ENCODE measurements around the gene PCSK9. TPM values are rescaled to one million over a fixed set of nuclear protein-coding genes. Genes with fewer than 3 reads are reported as not detected.

PCSK9 gene
- total and polyA plus RNA-seq, 2 experiments from 2014 or later: 77.6 to 327 TPM

- TF ChIP-seq ZNF462 (CRISPR knock-in tag; IDR thresholded peaks at IDR 0.05): no peak
- no peak for TF ChIP-seq EZH2 (IDR thresholded peaks at IDR 0.05; ENCODE audit: low read depth, unreplicated experiment)
- no peak for TF ChIP-seq ZNF114 (CRISPR knock-in tag; IDR thresholded peaks at IDR 0.05)
- TF ChIP-seq ETS1 (IDR thresholded peaks at IDR 0.05): no peak
Measured at GRCh38 chr1:55001311-55001710, 38.0 kb upstream of the PCSK9 start (continued).

- peaks cover 37% of the 10 kb centered on the region for H3K27me3 ChIP-seq (ENCODE audit: insufficient read depth)
- Mint-ChIP-seq H3K36me3 (ENCODE audit: low read depth) (no peaks in the 10 kb centered on the region), H3K4me1 (peaks cover 6% of the 10 kb centered on the region), H3K4me3 (no peak overlapping the region), H3K27ac (no peak overlapping the region), H3K27me3 (ENCODE audit: insufficient read depth, low read depth, poor library complexity) (peaks cover 19% of the 10 kb centered on the region), H3K9me3 (no peaks in the 10 kb centered on the region)
- no peaks in the 10 kb centered on the region for H3F3A ChIP-seq (replicated peaks; ENCODE audit: low read depth)
- no peak overlapping the region for H3K27ac ChIP-seq (ENCODE audit: low read depth)
- no peaks in the 10 kb centered on the region for H3K36me3 ChIP-seq (ENCODE audit: insufficient read depth)
- DNase-seq (ENCODE audit: low spot score) (no peak), ATAC-seq (no peak)
- no peak for TF ChIP-seq ZNF114 (CRISPR knock-in tag; IDR thresholded peaks at IDR 0.05)
- no peak for TF ChIP-seq JUNB (IDR thresholded peaks at IDR 0.05; ENCODE audit: unreplicated experiment)
- TF ChIP-seq EZH2 (IDR thresholded peaks at IDR 0.05; ENCODE audit: low read depth, unreplicated experiment): no peak
- peaks cover 11% of the 10 kb centered on the region for H3K4me1 ChIP-seq (ENCODE audit: insufficient read depth)
- no peaks in the 10 kb centered on the region for H3K79me2 ChIP-seq (replicated peaks; ENCODE audit: insufficient read depth)
- no peaks in the 10 kb centered on the region for H3K9me2 ChIP-seq (ENCODE audit: insufficient read depth)
- no peak overlapping the region for H2AFZ ChIP-seq
- H3K4me2 ChIP-seq: no peak overlapping the region
- no peak overlapping the region for H3K4me3 ChIP-seq
- H4K20me1 ChIP-seq (replicated peaks; ENCODE audit: insufficient read depth): no peaks in the 10 kb centered on the region; the same call in 1 of the 2 replicates
Measured at GRCh38 chr1:55002686-55003085, 36.7 kb upstream of the PCSK9 start.
